HepG2 (cell line): ENCODE data around the gene ROS1. TPM values are rescaled to one million over a fixed set of nuclear protein-coding genes. Genes with fewer than 3 reads are reported as not detected.
A peak's percentile ranks its signal among the peaks of the same experiment; 100 is the strongest.

ENCODE experiments used
- ATF2 ChIP-seq: sonication (generic); formaldehyde crosslinking; IDR thresholded peaks from 2 replicates; pipeline ENCODE4 v1.4.0; 2020; ENCODE audit warnings: missing genetic modification reagents
- GMEB1 ChIP-seq: sonication (generic); formaldehyde crosslinking; IDR thresholded peaks from 2 replicates; pipeline ENCODE4 v1.5.1; 2020; ENCODE audit warnings: missing genetic modification reagents, mild to moderate bottlenecking, borderline replicate concordance
- HBP1 ChIP-seq: IDR thresholded peaks from 2 replicates; pipeline ENCODE4 v1.6.1; 2016; ENCODE audit warnings: low read depth, control low read depth
- KDM2A ChIP-seq: sonication (generic); formaldehyde crosslinking; IDR thresholded peaks from 2 replicates; pipeline ENCODE4 v1.4.0; 2020; ENCODE audit warnings: low read depth, missing genetic modification reagents, borderline replicate concordance
- NR2F6 ChIP-seq, 2 experiments: IDR thresholded peaks; 2 replicates each; pipeline ENCODE4 v1.6.1; 2016; ENCODE audit warnings: antibody characterized with exemption in 1 of 2, mild to moderate bottlenecking in 1 of 2
- TCF7 ChIP-seq: sonication (generic); IDR thresholded peaks from 2 replicates; pipeline ENCODE4 v1.6.1; 2016; ENCODE audit warnings: antibody characterized with exemption, low read depth
- ZFY ChIP-seq: sonication (generic); formaldehyde crosslinking; IDR thresholded peaks from 2 replicates; pipeline ENCODE4 v1.4.0; 2020; ENCODE audit warnings: missing genetic modification reagents
- ZKSCAN1 ChIP-seq: fragments of 150-350 bp; IDR thresholded peaks from 2 replicates; pipeline ENCODE4 v1.6.1; 2014; ENCODE audit warnings: low read length
- ZNF180 ChIP-seq: sonication (generic); formaldehyde crosslinking; IDR thresholded peaks from 2 replicates; pipeline ENCODE4 v1.4.0; 2020; ENCODE audit warnings: low read depth, missing genetic modification reagents, borderline replicate concordance
- ZNF296 ChIP-seq: sonication (generic); formaldehyde crosslinking; conservative IDR thresholded peaks from 2 replicates; pipeline ENCODE4 v1.5.0; 2020; ENCODE audit warnings: mild to moderate bottlenecking, missing genetic modification reagents
- ZNF34 ChIP-seq: sonication (generic); formaldehyde crosslinking; IDR thresholded peaks from 2 replicates; pipeline ENCODE4 v1.4.0; 2020; ENCODE audit warnings: mild to moderate bottlenecking, missing genetic modification reagents, borderline replicate concordance
- ZNF451 ChIP-seq: sonication (generic); formaldehyde crosslinking; IDR thresholded peaks from 2 replicates; pipeline ENCODE4 v1.5.0; 2020; ENCODE audit warnings: mild to moderate bottlenecking, missing genetic modification reagents
- ZNF724P ChIP-seq: sonication (generic); formaldehyde crosslinking; IDR thresholded peaks from 2 replicates; pipeline ENCODE4 v1.8.0; 2022; ENCODE audit warnings: missing genetic modification reagents, borderline replicate concordance
- ZNF782 ChIP-seq: sonication (generic); formaldehyde crosslinking; IDR thresholded peaks from 2 replicates; pipeline ENCODE4 v1.4.0; 2020; ENCODE audit warnings: missing genetic modification reagents, mild to moderate bottlenecking, borderline replicate concordance
- ZNF850 ChIP-seq: sonication (generic); formaldehyde crosslinking; conservative IDR thresholded peaks from 2 replicates; pipeline ENCODE4 v1.9.0; 2021; ENCODE audit warnings: mild to moderate bottlenecking, missing genetic modification reagents
- polyA plus RNA-seq, 8 experiments: library from polyadenylated mRNA; depleted of rRNA in 3 of 8; stranded (reverse) in 7 of 8; unstranded in 1 of 8; fragments of >200 nt; fragmentation: Illumina TruSeq in 4 of 8; extraction: Trizol in 4 of 8; gene quantifications; 2 replicates each; pipeline versions ENCODE4 v1.2.1 to v1.2.3, GENCODE V29; 2011 to 2016; ENCODE audit warnings: low read depth in 4 of 8, missing spikeins in 1 of 8, mixed read lengths in 1 of 8; ENCODE audit not compliant: insufficient read depth in 1 of 8
- total RNA-seq, 5 experiments: library from RNA; depleted of rRNA; stranded (reverse); fragments of >200 nt; fragmentation: Illumina TruSeq; extraction: Trizol; gene quantifications; 2 replicates each; pipeline ENCODE4 v1.2.3, GENCODE V29; 2016; ENCODE audit warnings: low read depth in 1 of 5
- TF ChIP-seq, protein P1 (sequence below): sonication (generic); formaldehyde crosslinking; IDR thresholded peaks from 2 replicates; pipeline ENCODE4 v1.5.0; 2020; ENCODE audit warnings: missing genetic modification reagents
- TF ChIP-seq, protein P2 (sequence below): sonication (generic); formaldehyde crosslinking; IDR thresholded peaks from 2 replicates; pipeline ENCODE4 v1.4.0; 2020; ENCODE audit warnings: missing genetic modification reagents
- TF ChIP-seq, protein P3 (sequence below): sonication (generic); formaldehyde crosslinking; IDR thresholded peaks from 2 replicates; pipeline ENCODE4 v1.8.0; 2022; ENCODE audit warnings: missing genetic modification reagents, mild to moderate bottlenecking, moderate library complexity, borderline replicate concordance

ROS1 gene
- total and polyA plus RNA-seq, 2 of the 13 experiments (the other 11 are each of a cell fraction or from before 2014, with no cell fraction given): not detected

GRCh38 chr6:117441824-117442264, 16.1 kb upstream of the ROS1 start (continued):
- TF ChIP-seq, protein P1, sequence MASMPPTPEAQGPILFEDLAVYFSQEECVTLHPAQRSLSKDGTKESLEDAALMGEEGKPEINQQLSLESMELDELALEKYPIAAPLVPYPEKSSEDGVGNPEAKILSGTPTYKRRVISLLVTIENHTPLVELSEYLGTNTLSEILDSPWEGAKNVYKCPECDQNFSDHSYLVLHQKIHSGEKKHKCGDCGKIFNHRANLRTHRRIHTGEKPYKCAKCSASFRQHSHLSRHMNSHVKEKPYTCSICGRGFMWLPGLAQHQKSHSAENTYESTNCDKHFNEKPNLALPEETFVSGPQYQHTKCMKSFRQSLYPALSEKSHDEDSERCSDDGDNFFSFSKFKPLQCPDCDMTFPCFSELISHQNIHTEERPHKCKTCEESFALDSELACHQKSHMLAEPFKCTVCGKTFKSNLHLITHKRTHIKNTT (CRISPR knock-in tag): no peak
- no peak for TF ChIP-seq HBP1 (CRISPR knock-in tag)
- TF ChIP-seq ZNF34: 0 out of 2 replicates have a peak, but pooled peaks have one; percentile 36
- TF ChIP-seq ATF2 (CRISPR knock-in tag): peak; percentile 84
- TF ChIP-seq ZNF180 (CRISPR knock-in tag): no peak
- TF ChIP-seq ZKSCAN1: no peak
- TF ChIP-seq, protein P2, sequence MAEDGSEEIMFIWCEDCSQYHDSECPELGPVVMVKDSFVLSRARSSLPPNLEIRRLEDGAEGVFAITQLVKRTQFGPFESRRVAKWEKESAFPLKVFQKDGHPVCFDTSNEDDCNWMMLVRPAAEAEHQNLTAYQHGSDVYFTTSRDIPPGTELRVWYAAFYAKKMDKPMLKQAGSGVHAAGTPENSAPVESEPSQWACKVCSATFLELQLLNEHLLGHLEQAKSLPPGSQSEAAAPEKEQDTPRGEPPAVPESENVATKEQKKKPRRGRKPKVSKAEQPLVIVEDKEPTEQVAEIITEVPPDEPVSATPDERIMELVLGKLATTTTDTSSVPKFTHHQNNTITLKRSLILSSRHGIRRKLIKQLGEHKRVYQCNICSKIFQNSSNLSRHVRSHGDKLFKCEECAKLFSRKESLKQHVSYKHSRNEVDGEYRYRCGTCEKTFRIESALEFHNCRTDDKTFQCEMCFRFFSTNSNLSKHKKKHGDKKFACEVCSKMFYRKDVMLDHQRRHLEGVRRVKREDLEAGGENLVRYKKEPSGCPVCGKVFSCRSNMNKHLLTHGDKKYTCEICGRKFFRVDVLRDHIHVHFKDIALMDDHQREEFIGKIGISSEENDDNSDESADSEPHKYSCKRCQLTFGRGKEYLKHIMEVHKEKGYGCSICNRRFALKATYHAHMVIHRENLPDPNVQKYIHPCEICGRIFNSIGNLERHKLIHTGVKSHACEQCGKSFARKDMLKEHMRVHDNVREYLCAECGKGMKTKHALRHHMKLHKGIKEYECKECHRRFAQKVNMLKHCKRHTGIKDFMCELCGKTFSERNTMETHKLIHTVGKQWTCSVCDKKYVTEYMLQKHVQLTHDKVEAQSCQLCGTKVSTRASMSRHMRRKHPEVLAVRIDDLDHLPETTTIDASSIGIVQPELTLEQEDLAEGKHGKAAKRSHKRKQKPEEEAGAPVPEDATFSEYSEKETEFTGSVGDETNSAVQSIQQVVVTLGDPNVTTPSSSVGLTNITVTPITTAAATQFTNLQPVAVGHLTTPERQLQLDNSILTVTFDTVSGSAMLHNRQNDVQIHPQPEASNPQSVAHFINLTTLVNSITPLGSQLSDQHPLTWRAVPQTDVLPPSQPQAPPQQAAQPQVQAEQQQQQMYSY (CRISPR knock-in tag): no peak
- TF ChIP-seq GMEB1 (CRISPR knock-in tag): no peak
- no peak for TF ChIP-seq ZNF782
- peak; percentile 93 for TF ChIP-seq TCF7
- peak; percentile 75 for TF ChIP-seq NR2F6 (IDR thresholded peaks at IDR 0.05)
- TF ChIP-seq NR2F6 (CRISPR knock-in tag; IDR thresholded peaks at IDR 0.05): peak; percentile 62
- no peak for TF ChIP-seq KDM2A (CRISPR knock-in tag)
- no peak for TF ChIP-seq ZNF296 (CRISPR knock-in tag)
- no peak for TF ChIP-seq ZFY (CRISPR knock-in tag)
- TF ChIP-seq ZNF451 (CRISPR knock-in tag): no peak
- no peak for TF ChIP-seq ZNF724P (CRISPR knock-in tag)
- no peak for TF ChIP-seq ZNF850
- TF ChIP-seq, protein P3, sequence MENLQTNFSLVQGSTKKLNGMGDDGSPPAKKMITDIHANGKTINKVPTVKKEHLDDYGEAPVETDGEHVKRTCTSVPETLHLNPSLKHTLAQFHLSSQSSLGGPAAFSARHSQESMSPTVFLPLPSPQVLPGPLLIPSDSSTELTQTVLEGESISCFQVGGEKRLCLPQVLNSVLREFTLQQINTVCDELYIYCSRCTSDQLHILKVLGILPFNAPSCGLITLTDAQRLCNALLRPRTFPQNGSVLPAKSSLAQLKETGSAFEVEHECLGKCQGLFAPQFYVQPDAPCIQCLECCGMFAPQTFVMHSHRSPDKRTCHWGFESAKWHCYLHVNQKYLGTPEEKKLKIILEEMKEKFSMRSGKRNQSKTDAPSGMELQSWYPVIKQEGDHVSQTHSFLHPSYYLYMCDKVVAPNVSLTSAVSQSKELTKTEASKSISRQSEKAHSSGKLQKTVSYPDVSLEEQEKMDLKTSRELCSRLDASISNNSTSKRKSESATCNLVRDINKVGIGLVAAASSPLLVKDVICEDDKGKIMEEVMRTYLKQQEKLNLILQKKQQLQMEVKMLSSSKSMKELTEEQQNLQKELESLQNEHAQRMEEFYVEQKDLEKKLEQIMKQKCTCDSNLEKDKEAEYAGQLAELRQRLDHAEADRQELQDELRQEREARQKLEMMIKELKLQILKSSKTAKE (CRISPR knock-in tag): peak; percentile 60; the same call in 1 of the 2 replicates
